Stimulated activated CD4-positive, alpha-beta T cell treated with anti-CD3 and anti-CD28 coated beads, Interleukin-1b, Interleukin-23, amount 100 ng/mL, for 4 hours (primary cell): ENCODE data around the gene NADK.
"Not testable (repeated sequence)": the region's sequence is repeated elsewhere in the genome, so short reads cannot be mapped to it uniquely, and the experiment has no call there.

Source experiments
- DNase-seq, 2 donors: peaks; one replicate each; pipeline ENCODE4 v3.0.0-alpha.2; 2020; ENCODE audit warnings: low read depth in 2 of 2

Gene NADK

DNA sequence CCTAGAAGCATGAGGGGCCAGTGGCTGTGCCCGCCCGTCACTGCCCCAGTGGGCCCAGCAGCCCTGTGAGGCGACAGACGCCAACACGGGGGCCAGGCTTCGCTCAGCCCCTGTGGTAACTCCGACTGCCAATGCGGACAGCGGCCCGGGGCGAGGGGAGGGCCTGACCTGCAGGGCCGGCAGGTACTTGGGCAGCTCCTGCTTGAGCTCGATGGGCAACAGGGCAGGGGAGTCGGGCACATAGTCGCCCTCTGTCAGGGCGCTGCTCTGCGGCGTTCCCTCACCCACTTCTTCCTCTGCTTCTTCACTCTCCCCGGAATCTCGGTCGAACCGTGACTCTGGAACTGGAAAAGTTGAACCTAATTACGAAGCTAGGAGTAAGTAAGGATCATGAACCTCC is 71.0 kb downstream of the NADK start:
- not testable (repeated sequence) for DNase-seq

DNA sequence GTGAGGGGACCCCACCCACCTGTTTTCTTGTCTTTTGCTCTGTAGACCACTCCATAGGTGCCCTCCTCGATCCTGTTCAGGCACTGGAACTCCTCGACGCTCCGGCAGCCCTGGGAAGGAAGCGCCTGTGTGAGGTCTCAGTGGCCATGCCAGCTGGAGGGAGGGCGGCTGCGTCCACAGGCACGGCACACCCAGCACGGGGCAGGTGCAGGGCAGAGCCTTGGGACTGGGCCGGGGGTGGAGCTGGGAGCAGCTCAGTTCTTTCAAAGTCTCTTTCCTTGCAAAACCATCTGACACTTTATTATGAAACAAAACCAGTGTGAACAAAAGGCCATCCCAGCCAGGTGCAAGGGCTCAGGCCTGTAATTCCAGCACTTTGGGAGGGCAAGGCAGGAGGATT is 72.6 kb downstream of the NADK start:
- not testable (repeated sequence) for DNase-seq

DNA sequence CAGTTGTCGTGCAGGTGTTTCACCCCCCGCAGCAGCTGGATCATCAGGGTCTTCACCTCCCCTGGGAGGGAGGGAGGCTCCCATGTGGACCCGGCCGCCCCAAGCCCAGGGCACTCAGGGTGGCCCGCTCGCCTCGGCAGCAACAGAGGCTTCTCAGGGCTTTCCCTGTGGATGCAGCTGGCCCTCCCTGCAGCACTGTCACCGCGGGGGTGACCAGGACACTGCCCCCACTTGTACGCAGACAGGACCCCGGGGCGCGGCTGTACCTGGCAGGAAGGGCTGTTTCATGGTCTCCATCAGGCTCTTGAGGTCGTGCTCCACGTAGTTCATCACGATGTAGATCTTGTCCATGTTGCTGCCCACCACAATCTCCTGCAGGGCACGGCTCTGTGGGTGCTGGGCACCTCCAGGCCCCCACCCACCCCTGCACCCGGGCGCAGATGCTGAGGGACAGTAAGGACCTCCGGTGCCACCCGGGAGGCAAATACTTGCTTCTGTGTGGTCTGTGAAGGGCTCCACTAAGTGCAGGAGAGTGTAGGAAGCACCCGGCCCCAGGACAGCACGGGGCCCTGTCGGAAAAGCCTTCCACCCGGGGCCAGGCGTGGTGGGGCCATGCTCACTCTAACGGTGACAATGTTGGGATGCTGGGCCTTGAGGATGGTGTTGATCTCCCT is 73.8 kb downstream of the NADK start:
- DNase-seq, result not testable (repeated sequence)

DNA sequence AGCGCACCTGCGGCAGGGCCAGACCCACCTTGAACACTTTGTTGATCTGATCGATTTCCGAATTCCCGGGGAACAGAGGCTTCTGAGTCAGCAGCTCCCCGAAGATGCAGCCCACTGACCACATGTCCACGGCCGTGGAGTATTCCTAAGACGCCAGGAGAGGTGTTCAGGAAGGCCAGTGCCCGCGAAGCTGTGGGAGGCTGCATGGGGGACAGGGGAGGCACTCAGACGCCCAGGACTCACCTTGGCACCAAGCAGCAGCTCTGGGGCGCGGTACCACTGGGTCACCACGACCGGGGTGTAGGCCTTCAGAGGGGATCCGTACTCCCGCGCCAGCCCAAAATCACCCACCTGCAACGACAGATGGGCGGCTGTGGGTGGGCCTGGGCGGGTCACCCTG is 74.5 kb downstream of the NADK start:
- no peak for DNase-seq

DNA sequence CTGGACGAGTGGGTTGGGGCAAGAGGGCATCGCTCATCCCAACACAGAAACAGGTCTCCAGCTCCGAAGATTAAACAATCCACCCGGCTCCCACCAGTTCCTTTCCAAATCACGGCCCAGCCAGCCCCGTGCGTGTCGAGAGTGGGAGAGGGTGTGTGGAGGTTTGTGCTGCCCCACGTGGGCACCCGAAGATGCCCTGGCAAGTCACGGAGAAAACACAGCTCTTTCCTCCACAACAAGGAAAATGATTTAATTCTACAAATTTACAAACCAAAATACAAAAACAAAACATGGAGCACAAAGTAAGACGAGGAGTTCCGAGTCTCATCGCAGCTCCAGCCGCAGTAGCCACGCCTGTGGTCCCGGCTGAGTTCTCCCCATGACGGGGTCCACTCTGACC is 75.8 kb downstream of the NADK start:
- DNase-seq, result not testable (repeated sequence)
